Effector memory CD8-positive, alpha-beta T cell (primary cell): ENCODE measurements around the gene VWF.

ENCODE experiments used
- ATAC-seq: fragments of 150-1000 bp; cut with Tn5 transposase; replicated peaks from 2 replicates; pipeline ENCODE4 v1.10.0; 2021; ENCODE audit warnings: mild to moderate bottlenecking, moderate library complexity
- DNase-seq, 3 experiments: peaks; one replicate each; pipeline ENCODE4 v3.0.0; 2021
- H3K27ac Mint-ChIP-seq, 2 donors: one replicate each; pipeline ENCODE4 v1.8.0; 2022; ENCODE audit warnings: mild to moderate bottlenecking in 2 of 2, mixed read lengths in 2 of 2, moderate library complexity in 2 of 2
- H3K27me3 Mint-ChIP-seq, 2 donors: one replicate each; pipeline ENCODE4 v1.8.0; 2022; ENCODE audit warnings: mixed read lengths in 2 of 2
- H3K36me3 Mint-ChIP-seq: one replicate; pipeline ENCODE4 v1.8.0; 2022; ENCODE audit warnings: mild to moderate bottlenecking, moderate library complexity, mixed read lengths; ENCODE audit not compliant: insufficient read depth
- H3K4me1 Mint-ChIP-seq, 2 donors: one replicate each; pipeline ENCODE4 v1.8.0; 2022; ENCODE audit warnings: low read depth in 2 of 2, mixed read lengths in 2 of 2
- H3K4me3 Mint-ChIP-seq, 2 donors: one replicate each; pipeline ENCODE4 v1.8.0; 2022; ENCODE audit warnings: mild to moderate bottlenecking in 2 of 2, mixed read lengths in 2 of 2, moderate library complexity in 2 of 2
- H3K9me3 Mint-ChIP-seq, 2 donors: one replicate each; pipeline ENCODE4 v1.8.0; 2022; ENCODE audit warnings: mixed read lengths in 2 of 2

Gene VWF

GRCh38 chr12:6062757-6063735 is 61.4 kb downstream of the VWF start:
- Mint-ChIP-seq H3K27me3 (peaks cover 43 to 92% of the 10 kb centered on the region in 2 donors), H3K36me3 (no peaks in the 10 kb centered on the region), H3K9me3 (no peaks in the 10 kb centered on the region), H3K27ac (no peak overlapping the region), H3K4me3 (no peak overlapping the region), H3K4me1 (peaks cover 0 to 4% of the 10 kb centered on the region in 2 donors)
- ATAC-seq: peak; percentile 55
- peak; percentile 29 to 40 (median 30) for DNase-seq

- H3K4me3 Mint-ChIP-seq: no peak overlapping the region
- no peak overlapping the region for H3K27ac Mint-ChIP-seq
- peaks cover 40 to 92% of the 10 kb centered on the region in 2 donors for H3K27me3 Mint-ChIP-seq
- DNase-seq (no peak), ATAC-seq (no peak)
- H3K4me1 Mint-ChIP-seq: peaks cover 0 to 4% of the 10 kb centered on the region in 2 donors
- no peaks in the 10 kb centered on the region for H3K36me3 Mint-ChIP-seq
- H3K9me3 Mint-ChIP-seq: no peaks in the 10 kb centered on the region
Observed at GRCh38 chr12:6062395-6062756, 62.1 kb downstream of the VWF start.

- DNase-seq (no peak), ATAC-seq (no peak)
- Mint-ChIP-seq H3K36me3 (no peaks in the 10 kb centered on the region), H3K4me3 (no peak overlapping the region), H3K9me3 (no peaks in the 10 kb centered on the region), H3K27me3 (peaks cover 38 to 85% of the 10 kb centered on the region in 2 donors), H3K4me1 (peaks cover 0 to 4% of the 10 kb centered on the region in 2 donors), H3K27ac (no peak overlapping the region)
Observed at GRCh38 chr12:6061660-6062059, 62.8 kb downstream of the VWF start.

- ATAC-seq (no peak), DNase-seq (no peak)
- H3K27ac Mint-ChIP-seq: peak overlapping the region in 1 of 2 donors; percentile 15
- no peak overlapping the region for H3K4me3 Mint-ChIP-seq
- H3K4me1 Mint-ChIP-seq: peaks cover 0 to 4% of the 10 kb centered on the region in 2 donors
- no peaks in the 10 kb centered on the region for H3K9me3 Mint-ChIP-seq
- no peaks in the 10 kb centered on the region for H3K36me3 Mint-ChIP-seq
- peaks cover 49 to 82% of the 10 kb centered on the region in 2 donors for H3K27me3 Mint-ChIP-seq
Observed at GRCh38 chr12:6059860-6060565, 64.5 kb downstream of the VWF start.

GRCh38 chr12:6059221-6059620 is 65.2 kb downstream of the VWF start:
- Mint-ChIP-seq H3K4me1 (peaks cover 0 to 4% of the 10 kb centered on the region in 2 donors), H3K9me3 (no peaks in the 10 kb centered on the region), H3K36me3 (no peaks in the 10 kb centered on the region), H3K4me3 (no peak overlapping the region), H3K27ac (no peak overlapping the region), H3K27me3 (peaks cover 49 to 82% of the 10 kb centered on the region in 2 donors)
- ATAC-seq (no peak), DNase-seq (no peak)

GRCh38 chr12:6058481-6059161 is 65.8 kb downstream of the VWF start:
- no peak overlapping the region for H3K27ac Mint-ChIP-seq
- no peak overlapping the region for H3K4me3 Mint-ChIP-seq
- ATAC-seq: no peak
- H3K9me3 Mint-ChIP-seq: no peaks in the 10 kb centered on the region
- no peaks in the 10 kb centered on the region for H3K36me3 Mint-ChIP-seq
- DNase-seq: no peak
- peaks cover 43 to 82% of the 10 kb centered on the region in 2 donors for H3K27me3 Mint-ChIP-seq
- H3K4me1 Mint-ChIP-seq: peaks cover 0 to 4% of the 10 kb centered on the region in 2 donors

GRCh38 chr12:6057700-6058099 is 66.8 kb downstream of the VWF start:
- ATAC-seq (no peak), DNase-seq (no peak)
- Mint-ChIP-seq H3K27me3 (peaks cover 34 to 82% of the 10 kb centered on the region in 2 donors), H3K36me3 (no peaks in the 10 kb centered on the region), H3K4me3 (no peak overlapping the region), H3K4me1 (no peaks in the 10 kb centered on the region), H3K27ac (no peak overlapping the region), H3K9me3 (no peaks in the 10 kb centered on the region)

- ATAC-seq: peak; percentile 32
- Mint-ChIP-seq H3K9me3 (no peaks in the 10 kb centered on the region), H3K4me1 (no peaks in the 10 kb centered on the region), H3K27ac (no peak overlapping the region), H3K4me3 (no peak overlapping the region), H3K27me3 (peaks cover 34 to 76% of the 10 kb centered on the region in 2 donors), H3K36me3 (no peaks in the 10 kb centered on the region)
- DNase-seq: no peak
Observed at GRCh38 chr12:6056406-6057240, 67.8 kb downstream of the VWF start.

- no peaks in the 10 kb centered on the region for H3K36me3 Mint-ChIP-seq
Observed at GRCh38 chr12:6053541-6053940, 70.9 kb downstream of the VWF start.

GRCh38 chr12:6052940-6053329 is 71.5 kb downstream of the VWF start:
- Mint-ChIP-seq H3K36me3 (no peaks in the 10 kb centered on the region), H3K4me1 (no peaks in the 10 kb centered on the region), H3K4me3 (no peak overlapping the region), H3K27ac (no peak overlapping the region), H3K9me3 (no peaks in the 10 kb centered on the region), H3K27me3 (peaks cover 32 to 63% of the 10 kb centered on the region in 2 donors)
- DNase-seq: no peak
- ATAC-seq: no peak

More at GRCh38 chr12:6053541-6053940, 70.9 kb downstream of the VWF start:
- Mint-ChIP-seq H3K27me3 (peaks cover 32 to 69% of the 10 kb centered on the region in 2 donors), H3K9me3 (no peaks in the 10 kb centered on the region), H3K4me3 (no peak overlapping the region), H3K27ac (no peak overlapping the region), H3K4me1 (no peaks in the 10 kb centered on the region)
- DNase-seq (no peak), ATAC-seq (no peak)

GRCh38 chr12:6052206-6052939 is 72.1 kb downstream of the VWF start:
- H3K4me1 Mint-ChIP-seq: no peaks in the 10 kb centered on the region
- no peak overlapping the region for H3K27ac Mint-ChIP-seq
- H3K36me3 Mint-ChIP-seq: no peaks in the 10 kb centered on the region
- ATAC-seq: no peak
- peaks cover 37 to 63% of the 10 kb centered on the region in 2 donors for H3K27me3 Mint-ChIP-seq
- no peaks in the 10 kb centered on the region for H3K9me3 Mint-ChIP-seq
- DNase-seq: no peak
- no peak overlapping the region for H3K4me3 Mint-ChIP-seq

- Mint-ChIP-seq H3K27ac (no peak overlapping the region), H3K4me3 (no peak overlapping the region), H3K9me3 (no peaks in the 10 kb centered on the region), H3K27me3 (peaks cover 47 to 70% of the 10 kb centered on the region in 2 donors), H3K36me3 (no peaks in the 10 kb centered on the region), H3K4me1 (no peaks in the 10 kb centered on the region)
- no peak for DNase-seq
- ATAC-seq: no peak
Observed at GRCh38 chr12:6049992-6050391, 74.5 kb downstream of the VWF start.
